Effector CD4-positive, alpha-beta T cell (primary cell): ENCODE results near the gene CYP11A1.
A peak's percentile ranks its signal among the peaks of the same experiment; 100 is the strongest.

Source experiments
- DNase-seq: peaks from one replicate; pipeline ENCODE4 v3.0.0-alpha.2; 2020

Gene CYP11A1

GRCh38 chr15:74343797-74344127 is 23.7 kb downstream of the CYP11A1 start:
- DNase-seq = no peak

GRCh38 chr15:74343127-74343796 is 24.2 kb downstream of the CYP11A1 start:
- DNase-seq = no peak

GRCh38 chr15:74340150-74340549 is 27.3 kb downstream of the CYP11A1 start:
- no peak for DNase-seq

- no peak for DNase-seq
These were observed 28.1 kb downstream of the CYP11A1 start for GRCh38 chr15:74339371-74339770.

- no peak for DNase-seq
These were observed 28.8 kb downstream of the CYP11A1 start for GRCh38 chr15:74338676-74339075.

GRCh38 chr15:74337607-74338211 is 29.7 kb downstream of the CYP11A1 start:
- DNase-seq = no peak

- DNase-seq = no peak
These were observed 30.3 kb downstream of the CYP11A1 start for GRCh38 chr15:74337146-74337545.

- DNase-seq = no peak
These were observed 31.1 kb downstream of the CYP11A1 start for GRCh38 chr15:74336061-74337005.

GRCh38 chr15:74335396-74335795 is 32.0 kb downstream of the CYP11A1 start:
- no peak for DNase-seq

- DNase-seq = no peak
These were observed 33.3 kb downstream of the CYP11A1 start for GRCh38 chr15:74334127-74334526.

- no peak for DNase-seq
These were observed 33.8 kb downstream of the CYP11A1 start for GRCh38 chr15:74333662-74334061.

GRCh38 chr15:74333093-74333492 is 34.4 kb downstream of the CYP11A1 start:
- DNase-seq = no peak

GRCh38 chr15:74332611-74333010 is 34.8 kb downstream of the CYP11A1 start:
- DNase-seq = no peak

GRCh38 chr15:74332011-74332410 is 35.4 kb downstream of the CYP11A1 start:
- DNase-seq = no peak

GRCh38 chr15:74330861-74331408 is 36.5 kb downstream of the CYP11A1 start:
- DNase-seq = no peak

- no peak for DNase-seq
These were observed 39.0 kb downstream of the CYP11A1 start for GRCh38 chr15:74328331-74329056.

GRCh38 chr15:74327756-74328155 is 39.7 kb downstream of the CYP11A1 start:
- DNase-seq = no peak

GRCh38 chr15:74326746-74327145 is 40.7 kb downstream of the CYP11A1 start:
- DNase-seq = no peak

- DNase-seq = no peak
These were observed 42.7 kb downstream of the CYP11A1 start for GRCh38 chr15:74324714-74325113.

- peak; percentile 33 for DNase-seq
These were observed 44.8 kb downstream of the CYP11A1 start for GRCh38 chr15:74322558-74323180.

- DNase-seq = peak; percentile 8
These were observed 46.8 kb downstream of the CYP11A1 start for GRCh38 chr15:74320352-74321247.
